GM19025 (cell line): ENCODE results near the gene AP2B1.
A peak's percentile ranks its signal among the peaks of the same experiment; 100 is the strongest.
"Not testable (repeated sequence)": the region's sequence is repeated elsewhere in the genome, so short reads cannot be mapped to it uniquely, and the experiment has no call there.

Source experiments
- ATAC-seq: cut with Tn5 transposase; IDR thresholded peaks from one replicate; pipeline ENCODE4 v1.9.1; 2021; ENCODE audit warnings: mild to moderate bottlenecking, low read depth, moderate library complexity; ENCODE audit not compliant: unreplicated experiment

Gene AP2B1

GRCh38 chr17:35742896-35743477 lies 155.9 kb downstream of the AP2B1 start:
- no peak for ATAC-seq

- ATAC-seq = no peak
Measured at GRCh38 chr17:35743626-35744328, 156.7 kb downstream of the AP2B1 start.

GRCh38 chr17:35744830-35745229 lies 157.7 kb downstream of the AP2B1 start:
- no peak for ATAC-seq

GRCh38 chr17:35745246-35745645 lies 158.1 kb downstream of the AP2B1 start:
- ATAC-seq = no peak

GRCh38 chr17:35745749-35746320 lies 158.7 kb downstream of the AP2B1 start:
- no peak for ATAC-seq

GRCh38 chr17:35747540-35748017 lies 160.5 kb downstream of the AP2B1 start:
- ATAC-seq = no peak

GRCh38 chr17:35748341-35748841 lies 161.3 kb downstream of the AP2B1 start:
- no peak for ATAC-seq

GRCh38 chr17:35748979-35749378 lies 161.9 kb downstream of the AP2B1 start:
- ATAC-seq = no peak

- ATAC-seq = no peak
Measured at GRCh38 chr17:35749560-35750412, 162.7 kb downstream of the AP2B1 start.

GRCh38 chr17:35750526-35751395 lies 163.6 kb downstream of the AP2B1 start:
- ATAC-seq = no peak

- not testable (repeated sequence) for ATAC-seq
Measured at GRCh38 chr17:35751541-35751940, 164.4 kb downstream of the AP2B1 start.

GRCh38 chr17:35752471-35752870 lies 165.3 kb downstream of the AP2B1 start:
- no peak for ATAC-seq

- ATAC-seq = no peak
Measured at GRCh38 chr17:35752945-35753764, 166.0 kb downstream of the AP2B1 start, which contains the start of gene GAS2L2. TSS of gene GAS2L2 (minus strand) at chr17:35753239. CDS start at chr17:35752850, 389 bp downstream.

- no peak for ATAC-seq
Measured at GRCh38 chr17:35757243-35757642, 170.1 kb downstream of the AP2B1 start.

- no peak for ATAC-seq
Measured at GRCh38 chr17:35760587-35760986, 173.5 kb downstream of the AP2B1 start, which contains the start of gene C17orf50. TSS of gene C17orf50 (plus strand) at chr17:35760887. CDS start at chr17:35760942, 55 bp downstream.

- ATAC-seq = no peak
Measured at GRCh38 chr17:35761601-35762000, 174.5 kb downstream of the AP2B1 start.

GRCh38 chr17:35763767-35764122 lies 176.6 kb downstream of the AP2B1 start:
- ATAC-seq = no peak

- ATAC-seq = peak; percentile 86
Measured at GRCh38 chr17:35764123-35764991, 177.2 kb downstream of the AP2B1 start.
